HepG2 (cell line): Measurements from ENCODE around the gene POLN. TPM values are rescaled to one million over a fixed set of nuclear protein-coding genes. Genes with fewer than 3 reads are reported as not detected.
A peak's percentile ranks its signal among the peaks of the same experiment; 100 is the strongest.

Experiments used
- ATRX ChIP-seq: sonication (generic); formaldehyde crosslinking; IDR thresholded peaks from 2 replicates; pipeline ENCODE4 v1.4.0; 2020; ENCODE audit warnings: missing genetic modification reagents, borderline replicate concordance
- BCL3 ChIP-seq: sonication (generic); formaldehyde crosslinking; IDR thresholded peaks from 2 replicates; pipeline ENCODE4 v1.5.1; 2020; ENCODE audit warnings: mild to moderate bottlenecking, missing genetic modification reagents, moderate library complexity
- CEBPG ChIP-seq: IDR thresholded peaks from 2 replicates; pipeline ENCODE4 v1.6.1; 2016
- FIP1L1 ChIP-seq: fragments of 200-400 bp; formaldehyde crosslinking; IDR thresholded peaks from 2 replicates; pipeline ENCODE4 v1.6.1; 2018; ENCODE audit warnings: low read depth, mild to moderate bottlenecking, low read length, moderate library complexity, borderline replicate concordance; ENCODE audit not compliant: insufficient read depth
- MAX ChIP-seq: IDR thresholded peaks from 2 replicates; pipeline ENCODE4 v1.6.1; 2012; ENCODE audit warnings: inconsistent platforms
- NR1H2 ChIP-seq: sonication (generic); formaldehyde crosslinking; IDR thresholded peaks from 2 replicates; pipeline ENCODE4 v1.8.1; 2022; ENCODE audit warnings: low read depth, missing genetic modification reagents, borderline replicate concordance
- POLR2A ChIP-seq, 2 experiments: IDR thresholded peaks; 2 replicates each; pipeline ENCODE4 v1.6.1; 2011; ENCODE audit warnings: low read depth in 2 of 2, low read length in 2 of 2, mild to moderate bottlenecking in 1 of 2, moderate library complexity in 1 of 2; ENCODE audit not compliant: insufficient read depth in 1 of 2
- SNAI1 ChIP-seq: sonication (generic); formaldehyde crosslinking; IDR thresholded peaks from 2 replicates; pipeline ENCODE4 v1.5.0; 2020; ENCODE audit warnings: mild to moderate bottlenecking, missing genetic modification reagents, borderline replicate concordance
- SNAPC2 ChIP-seq: sonication (generic); formaldehyde crosslinking; IDR thresholded peaks from 2 replicates; pipeline ENCODE4 v1.8.1; 2022; ENCODE audit warnings: mild to moderate bottlenecking, missing genetic modification reagents
- XRCC5 ChIP-seq: fragments of 200-400 bp; formaldehyde crosslinking; optimal IDR thresholded peaks from 2 replicates; pipeline ENCODE3; 2017; ENCODE audit warnings: mild to moderate bottlenecking, low read length
- ZC3H13 ChIP-seq: sonication (generic); formaldehyde crosslinking; IDR thresholded peaks from 2 replicates; pipeline ENCODE4 v1.8.1; 2023; ENCODE audit warnings: mild to moderate bottlenecking, missing genetic modification reagents, moderate library complexity
- ZNF33A ChIP-seq: sonication (generic); formaldehyde crosslinking; IDR thresholded peaks from 2 replicates; pipeline ENCODE4 v1.5.1; 2020; ENCODE audit warnings: missing genetic modification reagents, mild to moderate bottlenecking, moderate library complexity, borderline replicate concordance
- polyA plus RNA-seq, 8 experiments: library from polyadenylated mRNA; depleted of rRNA in 3 of 8; stranded (reverse) in 7 of 8; unstranded in 1 of 8; fragments of >200 nt; fragmentation: Illumina TruSeq in 4 of 8; extraction: Trizol in 4 of 8; gene quantifications; 2 replicates each; pipeline versions ENCODE4 v1.2.1 to v1.2.3, GENCODE V29; 2011 to 2016; ENCODE audit warnings: low read depth in 4 of 8, missing spikeins in 1 of 8, mixed read lengths in 1 of 8; ENCODE audit not compliant: insufficient read depth in 1 of 8
- total RNA-seq, 5 experiments: library from RNA; depleted of rRNA; stranded (reverse); fragments of >200 nt; fragmentation: Illumina TruSeq; extraction: Trizol; gene quantifications; 2 replicates each; pipeline ENCODE4 v1.2.3, GENCODE V29; 2016; ENCODE audit warnings: low read depth in 1 of 5
- TF ChIP-seq, protein P1 (sequence below): sonication (generic); formaldehyde crosslinking; IDR thresholded peaks from 2 replicates; pipeline ENCODE4 v1.9.0; 2021; ENCODE audit warnings: mild to moderate bottlenecking, missing genetic modification reagents
- TF ChIP-seq, protein P2 (sequence below), 2 experiments: sonication (generic) in 1 of 2; formaldehyde crosslinking in 1 of 2; IDR thresholded peaks; 2 replicates each; pipeline versions ENCODE4 v1.5.1 to v1.6.1; 2011 to 2020; ENCODE audit warnings: borderline replicate concordance in 1 of 2, low read depth in 1 of 2, low read length in 1 of 2, mild to moderate bottlenecking in 1 of 2, missing genetic modification reagents in 1 of 2, moderate library complexity in 1 of 2
- TF ChIP-seq, protein P3 (sequence below): sonication (generic); formaldehyde crosslinking; IDR thresholded peaks from 2 replicates; pipeline ENCODE4 v1.4.0; 2020; ENCODE audit warnings: mild to moderate bottlenecking, missing genetic modification reagents
- TF ChIP-seq, protein P4 (sequence below): sonication (generic); formaldehyde crosslinking; conservative IDR thresholded peaks from 2 replicates; pipeline ENCODE4 v1.4.0; 2020; ENCODE audit warnings: missing genetic modification reagents

POLN gene
- total and polyA plus RNA-seq, 2 of the 13 experiments (the other 11 are each of a cell fraction or from before 2014, with no cell fraction given), result 0.93 to 1.5 TPM

DNA sequence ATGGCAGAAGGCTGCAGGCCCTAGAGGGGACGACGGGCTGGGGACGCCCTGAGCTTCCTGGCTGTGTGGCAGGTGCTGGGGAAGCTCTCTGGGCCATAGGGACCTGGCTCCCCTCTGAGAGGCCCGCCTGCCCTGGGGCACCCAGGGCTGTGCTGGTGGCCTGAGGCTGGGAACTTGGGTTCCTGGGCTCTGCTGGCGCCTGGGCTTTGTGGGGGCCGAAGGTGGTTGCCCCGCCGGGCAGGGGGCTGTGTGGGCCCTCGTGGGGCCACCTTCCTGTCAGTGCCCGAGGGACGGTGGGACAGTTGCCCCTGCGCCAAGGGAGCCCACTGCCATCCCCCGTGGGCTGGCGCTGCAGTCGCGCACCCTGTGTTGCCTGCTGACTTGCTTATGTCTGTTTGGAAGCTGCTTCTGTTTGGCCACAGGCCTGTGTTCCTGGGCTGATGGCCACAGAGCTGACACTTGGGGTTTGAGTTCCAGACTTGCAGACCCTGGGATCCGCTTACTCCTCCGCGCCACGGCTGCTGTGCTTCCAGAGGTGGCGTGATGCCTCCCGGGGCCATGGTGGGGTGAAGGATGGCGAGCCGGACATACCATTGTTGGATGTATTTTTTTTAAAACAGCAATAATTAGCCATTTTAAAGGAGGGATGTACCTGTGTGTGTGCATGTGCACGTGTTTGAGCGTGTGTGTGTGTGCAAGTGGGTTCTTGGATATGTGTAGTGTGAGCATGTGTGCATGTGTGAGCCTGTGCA lies 174.3 kb downstream of the POLN start (continued):
- TF ChIP-seq, protein P1, sequence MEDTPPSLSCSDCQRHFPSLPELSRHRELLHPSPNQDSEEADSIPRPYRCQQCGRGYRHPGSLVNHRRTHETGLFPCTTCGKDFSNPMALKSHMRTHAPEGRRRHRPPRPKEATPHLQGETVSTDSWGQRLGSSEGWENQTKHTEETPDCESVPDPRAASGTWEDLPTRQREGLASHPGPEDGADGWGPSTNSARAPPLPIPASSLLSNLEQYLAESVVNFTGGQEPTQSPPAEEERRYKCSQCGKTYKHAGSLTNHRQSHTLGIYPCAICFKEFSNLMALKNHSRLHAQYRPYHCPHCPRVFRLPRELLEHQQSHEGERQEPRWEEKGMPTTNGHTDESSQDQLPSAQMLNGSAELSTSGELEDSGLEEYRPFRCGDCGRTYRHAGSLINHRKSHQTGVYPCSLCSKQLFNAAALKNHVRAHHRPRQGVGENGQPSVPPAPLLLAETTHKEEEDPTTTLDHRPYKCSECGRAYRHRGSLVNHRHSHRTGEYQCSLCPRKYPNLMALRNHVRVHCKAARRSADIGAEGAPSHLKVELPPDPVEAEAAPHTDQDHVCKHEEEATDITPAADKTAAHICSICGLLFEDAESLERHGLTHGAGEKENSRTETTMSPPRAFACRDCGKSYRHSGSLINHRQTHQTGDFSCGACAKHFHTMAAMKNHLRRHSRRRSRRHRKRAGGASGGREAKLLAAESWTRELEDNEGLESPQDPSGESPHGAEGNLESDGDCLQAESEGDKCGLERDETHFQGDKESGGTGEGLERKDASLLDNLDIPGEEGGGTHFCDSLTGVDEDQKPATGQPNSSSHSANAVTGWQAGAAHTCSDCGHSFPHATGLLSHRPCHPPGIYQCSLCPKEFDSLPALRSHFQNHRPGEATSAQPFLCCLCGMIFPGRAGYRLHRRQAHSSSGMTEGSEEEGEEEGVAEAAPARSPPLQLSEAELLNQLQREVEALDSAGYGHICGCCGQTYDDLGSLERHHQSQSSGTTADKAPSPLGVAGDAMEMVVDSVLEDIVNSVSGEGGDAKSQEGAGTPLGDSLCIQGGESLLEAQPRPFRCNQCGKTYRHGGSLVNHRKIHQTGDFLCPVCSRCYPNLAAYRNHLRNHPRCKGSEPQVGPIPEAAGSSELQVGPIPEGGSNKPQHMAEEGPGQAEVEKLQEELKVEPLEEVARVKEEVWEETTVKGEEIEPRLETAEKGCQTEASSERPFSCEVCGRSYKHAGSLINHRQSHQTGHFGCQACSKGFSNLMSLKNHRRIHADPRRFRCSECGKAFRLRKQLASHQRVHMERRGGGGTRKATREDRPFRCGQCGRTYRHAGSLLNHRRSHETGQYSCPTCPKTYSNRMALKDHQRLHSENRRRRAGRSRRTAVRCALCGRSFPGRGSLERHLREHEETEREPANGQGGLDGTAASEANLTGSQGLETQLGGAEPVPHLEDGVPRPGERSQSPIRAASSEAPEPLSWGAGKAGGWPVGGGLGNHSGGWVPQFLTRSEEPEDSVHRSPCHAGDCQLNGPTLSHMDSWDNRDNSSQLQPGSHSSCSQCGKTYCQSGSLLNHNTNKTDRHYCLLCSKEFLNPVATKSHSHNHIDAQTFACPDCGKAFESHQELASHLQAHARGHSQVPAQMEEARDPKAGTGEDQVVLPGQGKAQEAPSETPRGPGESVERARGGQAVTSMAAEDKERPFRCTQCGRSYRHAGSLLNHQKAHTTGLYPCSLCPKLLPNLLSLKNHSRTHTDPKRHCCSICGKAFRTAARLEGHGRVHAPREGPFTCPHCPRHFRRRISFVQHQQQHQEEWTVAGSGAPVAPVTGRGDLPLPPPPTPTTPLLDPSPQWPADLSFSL, result no peak
- TF ChIP-seq ZC3H13 (CRISPR knock-in tag) (0 out of 2 replicates have a peak, but pooled peaks have one; percentile 23), FIP1L1 (no peak), XRCC5 (no peak), SNAPC2 (no peak), ATRX (CRISPR knock-in tag) (no peak), SNAI1 (CRISPR knock-in tag) (no peak), BCL3 (CRISPR knock-in tag) (no peak), POLR2A (IDR thresholded peaks at IDR 0.05; ENCODE audit: insufficient read depth in 1 of 2, low read depth in 2 of 2, low read length in 2 of 2) (0 out of 4 replicates have a peak, but pooled peaks of 1 of the 2 experiments have one; percentile 10), ZNF33A (no peak), CEBPG (CRISPR knock-in tag) (no peak), MAX (no peak), NR1H2 (CRISPR knock-in tag) (no peak)
- TF ChIP-seq, protein P2, sequence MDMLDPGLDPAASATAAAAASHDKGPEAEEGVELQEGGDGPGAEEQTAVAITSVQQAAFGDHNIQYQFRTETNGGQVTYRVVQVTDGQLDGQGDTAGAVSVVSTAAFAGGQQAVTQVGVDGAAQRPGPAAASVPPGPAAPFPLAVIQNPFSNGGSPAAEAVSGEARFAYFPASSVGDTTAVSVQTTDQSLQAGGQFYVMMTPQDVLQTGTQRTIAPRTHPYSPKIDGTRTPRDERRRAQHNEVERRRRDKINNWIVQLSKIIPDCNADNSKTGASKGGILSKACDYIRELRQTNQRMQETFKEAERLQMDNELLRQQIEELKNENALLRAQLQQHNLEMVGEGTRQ (IDR thresholded peaks at IDR 0.05; ENCODE audit: low read depth, low read length), result no peak
- TF ChIP-seq, protein P2 (CRISPR knock-in tag; IDR thresholded peaks at IDR 0.05; ENCODE audit: borderline replicate concordance), result no peak
- TF ChIP-seq, protein P3, sequence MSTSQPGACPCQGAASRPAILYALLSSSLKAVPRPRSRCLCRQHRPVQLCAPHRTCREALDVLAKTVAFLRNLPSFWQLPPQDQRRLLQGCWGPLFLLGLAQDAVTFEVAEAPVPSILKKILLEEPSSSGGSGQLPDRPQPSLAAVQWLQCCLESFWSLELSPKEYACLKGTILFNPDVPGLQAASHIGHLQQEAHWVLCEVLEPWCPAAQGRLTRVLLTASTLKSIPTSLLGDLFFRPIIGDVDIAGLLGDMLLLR, result no peak
- TF ChIP-seq, protein P4, sequence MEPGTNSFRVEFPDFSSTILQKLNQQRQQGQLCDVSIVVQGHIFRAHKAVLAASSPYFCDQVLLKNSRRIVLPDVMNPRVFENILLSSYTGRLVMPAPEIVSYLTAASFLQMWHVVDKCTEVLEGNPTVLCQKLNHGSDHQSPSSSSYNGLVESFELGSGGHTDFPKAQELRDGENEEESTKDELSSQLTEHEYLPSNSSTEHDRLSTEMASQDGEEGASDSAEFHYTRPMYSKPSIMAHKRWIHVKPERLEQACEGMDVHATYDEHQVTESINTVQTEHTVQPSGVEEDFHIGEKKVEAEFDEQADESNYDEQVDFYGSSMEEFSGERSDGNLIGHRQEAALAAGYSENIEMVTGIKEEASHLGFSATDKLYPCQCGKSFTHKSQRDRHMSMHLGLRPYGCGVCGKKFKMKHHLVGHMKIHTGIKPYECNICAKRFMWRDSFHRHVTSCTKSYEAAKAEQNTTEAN (CRISPR knock-in tag), result no peak
